SK-N-SH treated with all-trans-retinoic acid at 6 μM for 48 hours (cell line): ENCODE data around the gene RAB3B.

ENCODE experiments used
- ATAC-seq: fragments of 200-7000 bp; cut with Tn5 transposase; 3 replicates; pipeline ENCODE4 v1.9.1; 2020; ENCODE audit warnings: mild to moderate bottlenecking, moderate library complexity
- ARNTL ChIP-seq: fragments of 450-650 bp; formaldehyde crosslinking; IDR thresholded peaks from 2 replicates; pipeline ENCODE4 v1.5.0; 2020; ENCODE audit warnings: low read depth, mild to moderate bottlenecking, moderate library complexity, borderline replicate concordance
- BACH2 ChIP-seq: fragments of 250-450 bp; sonication (Bioruptor Pico); IDR thresholded peaks from 2 replicates; pipeline ENCODE4 v1.9.0; 2021; ENCODE audit warnings: mild to moderate bottlenecking, borderline replicate concordance
- CREB5 ChIP-seq: fragments of 250-450 bp; sonication (Bioruptor Pico); IDR thresholded peaks from 2 replicates; pipeline ENCODE4 v1.5.1; 2020; ENCODE audit warnings: low read depth, mild to moderate bottlenecking, moderate library complexity
- CSDC2 ChIP-seq: fragments of 250-450 bp; sonication (Bioruptor Pico); IDR thresholded peaks from 2 replicates; pipeline ENCODE4 v1.5.0; 2020; ENCODE audit warnings: mild to moderate bottlenecking, moderate library complexity
- CSRNP3 ChIP-seq: fragments of 250-450 bp; sonication (Bioruptor Pico); IDR thresholded peaks from 2 replicates; pipeline ENCODE4 v1.5.1; 2021; ENCODE audit warnings: mild to moderate bottlenecking, moderate library complexity
- ESRRG ChIP-seq: fragments of 250-450 bp; sonication (Bioruptor Pico); IDR thresholded peaks from 2 replicates; pipeline ENCODE4 v1.6.1; 2021; ENCODE audit warnings: mild to moderate bottlenecking
- GLIS3 ChIP-seq: fragments of 250-450 bp; sonication (Bioruptor Pico); IDR thresholded peaks from 2 replicates; pipeline ENCODE4 v1.5.0; 2020; ENCODE audit warnings: mild to moderate bottlenecking, moderate library complexity
- ISL1 ChIP-seq: fragments of 250-450 bp; sonication (Bioruptor Pico); IDR thresholded peaks from 2 replicates; pipeline ENCODE4 v2.1.2; 2022; ENCODE audit warnings: mild to moderate bottlenecking, moderate library complexity
- OSR1 ChIP-seq: fragments of 250-450 bp; sonication (Bioruptor Pico); IDR thresholded peaks from 2 replicates; pipeline ENCODE4 v1.8.0; 2022; ENCODE audit warnings: moderate library complexity, mild to moderate bottlenecking, inconsistent platforms
- POU6F1 ChIP-seq: fragments of 250-450 bp; sonication (Bioruptor Pico); IDR thresholded peaks from 2 replicates; pipeline ENCODE4 v1.8.0; 2021; ENCODE audit warnings: low read depth, mild to moderate bottlenecking, moderate library complexity, borderline replicate concordance
- PPARA ChIP-seq: fragments of 250-450 bp; sonication (Bioruptor Pico); IDR thresholded peaks from 2 replicates; pipeline ENCODE4 v1.5.0; 2020; ENCODE audit warnings: mild to moderate bottlenecking, borderline replicate concordance
- RARB ChIP-seq: fragments of 250-450 bp; sonication (Bioruptor Pico); IDR thresholded peaks from 2 replicates; pipeline ENCODE4 v1.8.0; 2021; ENCODE audit warnings: mild to moderate bottlenecking, moderate library complexity
- SNAI2 ChIP-seq: fragments of 250-450 bp; sonication (Bioruptor Pico); IDR thresholded peaks from 2 replicates; pipeline ENCODE4 v1.5.0; 2020; ENCODE audit warnings: mild to moderate bottlenecking, moderate library complexity
- TCF4 ChIP-seq: fragments of 250-450 bp; sonication (Bioruptor Pico); IDR thresholded peaks from 2 replicates; pipeline ENCODE4 v1.8.0; 2021; ENCODE audit warnings: mild to moderate bottlenecking, moderate library complexity, borderline replicate concordance
- TOX ChIP-seq: fragments of 250-450 bp; sonication (Bioruptor Pico); IDR thresholded peaks from 2 replicates; pipeline ENCODE4 v1.8.0; 2021; ENCODE audit warnings: mild to moderate bottlenecking, moderate library complexity, borderline replicate concordance
- TSHZ2 ChIP-seq: fragments of 250-450 bp; sonication (Bioruptor Pico); IDR thresholded peaks from 2 replicates; pipeline ENCODE4 v1.5.0; 2020; ENCODE audit warnings: mild to moderate bottlenecking, moderate library complexity
- ZC3H10 ChIP-seq: fragments of 250-450 bp; sonication (Bioruptor Pico); IDR thresholded peaks from 2 replicates; pipeline ENCODE4 v1.5.1; 2021; ENCODE audit warnings: mild to moderate bottlenecking, moderate library complexity
- ZFP3 ChIP-seq: fragments of 250-450 bp; sonication (Bioruptor Pico); IDR thresholded peaks from 2 replicates; pipeline ENCODE4 v1.5.0; 2020; ENCODE audit warnings: mild to moderate bottlenecking, moderate library complexity
- ZFP30 ChIP-seq: fragments of 450-650 bp; formaldehyde crosslinking; IDR thresholded peaks from 2 replicates; pipeline ENCODE4 v1.5.0; 2022; ENCODE audit warnings: mild to moderate bottlenecking, moderate library complexity
- ZNF565 ChIP-seq: fragments of 450-650 bp; formaldehyde crosslinking; conservative IDR thresholded peaks from 2 replicates; pipeline ENCODE4 v1.5.0; 2020; ENCODE audit warnings: low read depth, mild to moderate bottlenecking, moderate library complexity
- ZNF70 ChIP-seq: fragments of 450-650 bp; formaldehyde crosslinking; IDR thresholded peaks from 2 replicates; pipeline ENCODE4 v1.5.0; 2020; ENCODE audit warnings: mild to moderate bottlenecking, moderate library complexity
- ZNF8 ChIP-seq: fragments of 450-650 bp; formaldehyde crosslinking; IDR thresholded peaks from 2 replicates; pipeline ENCODE4 v1.5.0; 2020; ENCODE audit warnings: mild to moderate bottlenecking, moderate library complexity

Gene RAB3B

GRCh38 chr1:51981555-51981954, 8.9 kb downstream of the RAB3B start:
- ATAC-seq, result no peak
- TF ChIP-seq TCF4 (CRISPR knock-in tag) (no peak), ZFP30 (no peak)
- TF ChIP-seq, all 23 proteins: peak for 0

DNA sequence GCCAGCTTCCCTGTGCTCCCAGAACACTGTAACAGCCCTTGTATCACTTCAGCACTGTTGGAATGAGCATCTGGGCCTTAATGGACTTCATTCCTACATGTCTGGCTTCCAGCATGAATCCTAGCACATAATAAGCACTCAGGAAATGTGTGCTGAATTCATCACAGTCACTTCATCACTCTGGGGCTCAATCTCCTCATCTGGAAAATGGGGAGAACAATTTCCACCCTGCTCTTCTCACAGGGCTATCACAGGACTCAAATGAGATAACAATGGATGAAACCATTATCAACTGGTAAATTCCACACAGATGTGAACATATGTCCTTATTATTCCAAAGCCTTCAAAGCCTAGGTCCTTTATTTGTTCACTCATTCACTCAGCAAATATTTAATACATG, 12.4 kb downstream of the RAB3B start:
- ATAC-seq, result no peak
- TF ChIP-seq TCF4 (CRISPR knock-in tag) (no peak), CSDC2 (CRISPR knock-in tag) (no peak), ZNF8 (CRISPR knock-in tag) (no peak), ESRRG (CRISPR knock-in tag) (no peak), BACH2 (CRISPR knock-in tag) (no peak), ZFP3 (no peak), GLIS3 (CRISPR knock-in tag) (no peak), POU6F1 (no peak), ISL1 (CRISPR knock-in tag) (no peak), CSRNP3 (CRISPR knock-in tag) (no peak), OSR1 (CRISPR knock-in tag) (no peak), ZC3H10 (no peak), TOX (CRISPR knock-in tag) (no peak), ZFP30 (no peak), ZNF565 (CRISPR knock-in tag) (no peak), PPARA (no peak), ARNTL (CRISPR knock-in tag) (no peak), RARB (CRISPR knock-in tag) (no peak), SNAI2 (CRISPR knock-in tag) (no peak)

- TF ChIP-seq PPARA, result no peak
- no peak for TF ChIP-seq ZNF565 (CRISPR knock-in tag)
- no peak for TF ChIP-seq GLIS3 (CRISPR knock-in tag)
- TF ChIP-seq POU6F1, result no peak
- TF ChIP-seq CSRNP3 (CRISPR knock-in tag), result no peak
- TF ChIP-seq ZFP3, result no peak
- no peak for TF ChIP-seq ZNF8 (CRISPR knock-in tag)
- TF ChIP-seq TSHZ2 (CRISPR knock-in tag), result no peak
- TF ChIP-seq CREB5 (CRISPR knock-in tag), result no peak
- no peak for TF ChIP-seq ZNF70 (CRISPR knock-in tag)
- TF ChIP-seq OSR1 (CRISPR knock-in tag), result no peak
- no peak for TF ChIP-seq TOX (CRISPR knock-in tag)
- TF ChIP-seq CSDC2 (CRISPR knock-in tag), result no peak
- TF ChIP-seq ESRRG (CRISPR knock-in tag), result no peak
- TF ChIP-seq ISL1 (CRISPR knock-in tag), result no peak
- no peak for TF ChIP-seq TCF4 (CRISPR knock-in tag)
- no peak for TF ChIP-seq ZC3H10
- no peak for TF ChIP-seq BACH2 (CRISPR knock-in tag)
- no peak for TF ChIP-seq SNAI2 (CRISPR knock-in tag)
- TF ChIP-seq, all 23 proteins: peak for 0
- no peak for ATAC-seq
Measured at GRCh38 chr1:51976846-51977602, 13.5 kb downstream of the RAB3B start.
